Loucy (cell line): ENCODE measurements around the gene PTER.

Experiments
- H2AFZ ChIP-seq: fragments of 200-600 bp; sonication (generic); 2 replicates; pipeline ENCODE4 v1.6.0; 2016; ENCODE audit warnings: antibody characterized with exemption, mild to moderate bottlenecking, low read length, moderate library complexity
- H3F3A ChIP-seq: fragments of 200-600 bp; 2 replicates; pipeline ENCODE4 v1.6.0; 2016; ENCODE audit warnings: antibody characterized with exemption, low read depth, mild to moderate bottlenecking
- H3K27me3 ChIP-seq: fragments of 200-600 bp; sonication (generic); 2 replicates; pipeline ENCODE4 v1.6.1; 2014; ENCODE audit warnings: low read length, mild to moderate bottlenecking; ENCODE audit not compliant: insufficient read depth, poor library complexity, severe bottlenecking
- H3K36me3 ChIP-seq: fragments of 200-600 bp; sonication (generic); 2 replicates; pipeline ENCODE4 v1.6.1; 2016; ENCODE audit warnings: low read length; ENCODE audit not compliant: insufficient read depth
- H3K4me1 ChIP-seq: fragments of 200-600 bp; sonication (generic); 2 replicates; pipeline ENCODE4 v1.5.1; 2014; ENCODE audit warnings: low read length, mild to moderate bottlenecking; ENCODE audit not compliant: insufficient read depth, poor library complexity, severe bottlenecking
- H3K4me2 ChIP-seq: fragments of 200-600 bp; sonication (generic); 2 replicates; pipeline ENCODE4 v1.6.0; 2014; ENCODE audit warnings: antibody characterized with exemption, low read length, low read depth, mild to moderate bottlenecking; ENCODE audit not compliant: poor library complexity, severe bottlenecking
- H3K4me3 ChIP-seq: fragments of 200-600 bp; sonication (generic); 2 replicates; pipeline ENCODE4 v1.5.1; 2014; ENCODE audit warnings: low read length, mild to moderate bottlenecking, mixed read lengths; ENCODE audit not compliant: poor library complexity, severe bottlenecking
- H3K79me2 ChIP-seq: fragments of 200-600 bp; sonication (generic); 2 replicates; pipeline ENCODE4 v1.6.1; 2014; ENCODE audit warnings: low read length; ENCODE audit not compliant: insufficient read depth
- H3K9ac ChIP-seq: fragments of 200-600 bp; sonication (generic); 2 replicates; pipeline ENCODE4 v1.6.0; 2014; ENCODE audit warnings: mild to moderate bottlenecking, low read depth, low read length, moderate library complexity; ENCODE audit not compliant: poor library complexity, severe bottlenecking
- H3K9me2 ChIP-seq: fragments of 200-600 bp; sonication (generic); replicated peaks from 2 replicates; pipeline ENCODE4 v1.6.1; 2016; ENCODE audit warnings: low read depth, low read length, mixed read lengths
- H3K9me3 ChIP-seq: fragments of 200-600 bp; sonication (generic); 2 replicates; pipeline ENCODE4 v1.6.1; 2014; ENCODE audit warnings: mild to moderate bottlenecking, antibody characterized with exemption, low read length, low read depth; ENCODE audit not compliant: insufficient read depth
- H4K20me1 ChIP-seq: fragments of 200-600 bp; sonication (generic); 2 replicates; pipeline ENCODE4 v1.6.0; 2014; ENCODE audit warnings: antibody characterized with exemption, low read length, mild to moderate bottlenecking; ENCODE audit not compliant: insufficient read depth, poor library complexity, severe bottlenecking
- EZH2phosphoT487 ChIP-seq: fragments of 200-600 bp; IDR thresholded peaks from 2 replicates; pipeline ENCODE4 v1.6.1; 2018; ENCODE audit warnings: antibody characterized with exemption, mild to moderate bottlenecking, moderate library complexity, borderline replicate concordance
- TF ChIP-seq, protein P1 (sequence below): fragments of 200-600 bp; sonication (generic); conservative IDR thresholded peaks from 2 replicates; pipeline ENCODE4 v1.5.1; 2014; ENCODE audit warnings: mild to moderate bottlenecking, antibody characterized with exemption, low read length

Gene PTER

DNA sequence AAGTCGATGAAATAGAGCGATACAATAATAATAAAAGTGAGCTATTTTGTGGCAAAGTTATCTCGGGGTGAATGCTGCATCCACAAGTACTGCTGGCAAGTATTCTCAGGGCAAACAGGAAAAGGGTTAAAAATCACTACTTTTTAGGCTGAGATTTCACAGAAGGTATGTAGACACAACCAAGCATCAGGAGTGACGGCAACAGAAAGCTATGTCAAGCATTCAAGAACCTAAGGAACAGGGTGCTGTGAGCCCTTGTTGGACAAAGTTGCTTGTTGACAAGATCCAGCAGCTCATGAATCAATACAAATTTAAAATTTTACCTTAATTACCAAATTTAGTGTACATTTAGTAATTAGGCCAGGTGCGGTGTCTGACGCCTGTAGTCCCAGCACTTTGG, 126.1 kb downstream of the PTER start:
- Histone ChIP-seq H3K79me2 (no peaks in the 10 kb centered on the region), H3K27me3 (no peaks in the 10 kb centered on the region), H3K36me3 (no peaks in the 10 kb centered on the region), H3K4me2 (no peak overlapping the region), H4K20me1 (no peaks in the 10 kb centered on the region), H3K4me3 (no peak overlapping the region), H3K9me3 (no peaks in the 10 kb centered on the region), H2AFZ (no peak overlapping the region), H3F3A (no peaks in the 10 kb centered on the region), H3K9ac (no peak overlapping the region), H3K4me1 (no peaks in the 10 kb centered on the region), H3K9me2 (no peaks in the 10 kb centered on the region)
- TF ChIP-seq EZH2phosphoT487: no peak
- TF ChIP-seq, protein P1, sequence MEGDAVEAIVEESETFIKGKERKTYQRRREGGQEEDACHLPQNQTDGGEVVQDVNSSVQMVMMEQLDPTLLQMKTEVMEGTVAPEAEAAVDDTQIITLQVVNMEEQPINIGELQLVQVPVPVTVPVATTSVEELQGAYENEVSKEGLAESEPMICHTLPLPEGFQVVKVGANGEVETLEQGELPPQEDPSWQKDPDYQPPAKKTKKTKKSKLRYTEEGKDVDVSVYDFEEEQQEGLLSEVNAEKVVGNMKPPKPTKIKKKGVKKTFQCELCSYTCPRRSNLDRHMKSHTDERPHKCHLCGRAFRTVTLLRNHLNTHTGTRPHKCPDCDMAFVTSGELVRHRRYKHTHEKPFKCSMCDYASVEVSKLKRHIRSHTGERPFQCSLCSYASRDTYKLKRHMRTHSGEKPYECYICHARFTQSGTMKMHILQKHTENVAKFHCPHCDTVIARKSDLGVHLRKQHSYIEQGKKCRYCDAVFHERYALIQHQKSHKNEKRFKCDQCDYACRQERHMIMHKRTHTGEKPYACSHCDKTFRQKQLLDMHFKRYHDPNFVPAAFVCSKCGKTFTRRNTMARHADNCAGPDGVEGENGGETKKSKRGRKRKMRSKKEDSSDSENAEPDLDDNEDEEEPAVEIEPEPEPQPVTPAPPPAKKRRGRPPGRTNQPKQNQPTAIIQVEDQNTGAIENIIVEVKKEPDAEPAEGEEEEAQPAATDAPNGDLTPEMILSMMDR: no peak
